Breast epithelium (tissue), 4 donors: ENCODE results near the gene CNTN1. TPM values are rescaled to one million over a fixed set of nuclear protein-coding genes. Genes with fewer than 3 reads are reported as not detected.

ENCODE experiments used
- DNase-seq, 2 donors: peaks; one replicate each; pipeline ENCODE4 v3.0.0-alpha.2; 2019; ENCODE audit warnings: low spot score in 2 of 2
- H3K27ac ChIP-seq, 2 donors: fragments of 200-600 bp; sonication (generic) in 1 of 2; one replicate each; pipeline ENCODE4 v1.5.1; 2016 to 2019; ENCODE audit warnings: mild to moderate bottlenecking in 1 of 2
- H3K27me3 ChIP-seq, 2 donors: fragments of 200-600 bp; sonication (generic) in 1 of 2; one replicate each; pipeline versions ENCODE4 v1.5.1 to v1.6.0; 2017 to 2019; ENCODE audit warnings: control low read depth in 1 of 2, mild to moderate bottlenecking in 1 of 2
- H3K36me3 ChIP-seq: fragments of 200-600 bp; one replicate; pipeline ENCODE4 v1.5.1; 2019
- H3K4me1 ChIP-seq, 2 donors: fragments of 200-600 bp; sonication (generic); one replicate each; pipeline ENCODE4 v1.5.1; 2016 to 2019; ENCODE audit warnings: control low read depth in 1 of 2
- H3K4me3 ChIP-seq, 3 donors: fragments of 200-600 bp; sonication (generic); 1 replicate in 2 of 3; 2 replicates in 1 of 3; pipeline ENCODE4 v1.5.1; 2016 to 2019; ENCODE audit warnings: mild to moderate bottlenecking in 3 of 3, moderate library complexity in 2 of 3
- H3K9me3 ChIP-seq, 2 donors: fragments of 200-600 bp; sonication (generic) in 1 of 2; one replicate each; pipeline ENCODE4 v1.5.1; 2016 to 2019; ENCODE audit warnings: control low read depth in 1 of 2
- POLR2A ChIP-seq: fragments of 450-650 bp; IDR thresholded peaks from one replicate; pipeline ENCODE4 v1.6.1; 2016; ENCODE audit warnings: antibody characterized with exemption, mild to moderate bottlenecking, moderate library complexity
- POLR2AphosphoS5 ChIP-seq, 3 donors: sonication (generic); formaldehyde crosslinking; IDR thresholded peaks; one replicate each; pipeline ENCODE4 v1.6.1; 2017; ENCODE audit warnings: antibody characterized with exemption in 3 of 3
- intact Hi-C: fragments of 100-400 bp; cut with DNase I; formaldehyde crosslinking; loops from one replicate; pipeline ENCODE4 v1.15.1; 2023; ENCODE audit warnings: low total_unique reads
- total RNA-seq, 3 donors: library from RNA; depleted of rRNA; stranded (reverse); fragments of >200 nt; gene quantifications; one replicate each; pipeline ENCODE4 v1.1.0, GENCODE V29; 2016
- TF ChIP-seq, protein P1 (sequence below), 3 donors: fragments of 450-650 bp; IDR thresholded peaks; one replicate each; pipeline ENCODE4 v1.5.1; 2016 to 2017; ENCODE audit warnings: antibody characterized with exemption in 3 of 3, mild to moderate bottlenecking in 3 of 3, moderate library complexity in 3 of 3

Gene CNTN1
- total RNA-seq, 3 donors from 2014 or later = 1.1 to 16.4 (median 7.2) TPM

- Histone ChIP-seq H3K27ac (no peak overlapping the region), H3K36me3 (no peaks in the 10 kb centered on the region), H3K4me1 (no peaks in the 10 kb centered on the region), H3K27me3 (no peaks in the 10 kb centered on the region), H3K9me3 (no peaks in the 10 kb centered on the region), H3K4me3 (no peak overlapping the region)
- intact Hi-C loops = no loop called here
- TF ChIP-seq POLR2A (no peak), POLR2AphosphoS5 (IDR thresholded peaks at IDR 0.05) (no peak)
- TF ChIP-seq, protein P1, sequence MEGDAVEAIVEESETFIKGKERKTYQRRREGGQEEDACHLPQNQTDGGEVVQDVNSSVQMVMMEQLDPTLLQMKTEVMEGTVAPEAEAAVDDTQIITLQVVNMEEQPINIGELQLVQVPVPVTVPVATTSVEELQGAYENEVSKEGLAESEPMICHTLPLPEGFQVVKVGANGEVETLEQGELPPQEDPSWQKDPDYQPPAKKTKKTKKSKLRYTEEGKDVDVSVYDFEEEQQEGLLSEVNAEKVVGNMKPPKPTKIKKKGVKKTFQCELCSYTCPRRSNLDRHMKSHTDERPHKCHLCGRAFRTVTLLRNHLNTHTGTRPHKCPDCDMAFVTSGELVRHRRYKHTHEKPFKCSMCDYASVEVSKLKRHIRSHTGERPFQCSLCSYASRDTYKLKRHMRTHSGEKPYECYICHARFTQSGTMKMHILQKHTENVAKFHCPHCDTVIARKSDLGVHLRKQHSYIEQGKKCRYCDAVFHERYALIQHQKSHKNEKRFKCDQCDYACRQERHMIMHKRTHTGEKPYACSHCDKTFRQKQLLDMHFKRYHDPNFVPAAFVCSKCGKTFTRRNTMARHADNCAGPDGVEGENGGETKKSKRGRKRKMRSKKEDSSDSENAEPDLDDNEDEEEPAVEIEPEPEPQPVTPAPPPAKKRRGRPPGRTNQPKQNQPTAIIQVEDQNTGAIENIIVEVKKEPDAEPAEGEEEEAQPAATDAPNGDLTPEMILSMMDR (IDR thresholded peaks at IDR 0.05) = no peak
- no peak for DNase-seq
Observed at GRCh38 chr12:40959041-40959440, 266.8 kb downstream of the CNTN1 start.

DNA sequence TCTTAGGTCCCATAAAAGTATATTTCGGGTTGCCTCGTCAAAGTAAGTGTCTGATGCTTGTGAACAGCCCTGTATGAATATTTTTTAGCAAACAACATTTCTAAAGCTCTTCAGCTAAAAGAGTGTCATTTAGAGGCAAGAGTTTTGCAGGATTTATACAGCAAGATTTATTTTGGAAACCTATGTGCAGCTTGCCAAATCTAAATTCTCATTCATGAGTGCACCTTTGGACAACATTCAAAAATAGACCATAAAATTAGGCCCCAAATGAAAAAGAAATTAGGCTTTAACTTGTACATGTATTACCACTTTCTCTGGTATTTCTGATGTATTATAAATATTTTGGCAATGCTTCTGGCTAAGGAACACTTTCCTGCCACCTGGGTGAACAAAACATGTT lies 271.5 kb downstream of the CNTN1 start:
- H3K36me3 ChIP-seq = no peaks in the 10 kb centered on the region
- H3K4me3 ChIP-seq = no peak overlapping the region
- H3K4me1 ChIP-seq = no peaks in the 10 kb centered on the region
- H3K27me3 ChIP-seq = no peaks in the 10 kb centered on the region
- no peaks in the 10 kb centered on the region for H3K9me3 ChIP-seq
- no peak for DNase-seq
- intact Hi-C loops = no loop called here
- no peak overlapping the region for H3K27ac ChIP-seq
- TF ChIP-seq POLR2AphosphoS5 (IDR thresholded peaks at IDR 0.05) = no peak

- intact Hi-C loops = no loop called here
- DNase-seq = no peak
- Histone ChIP-seq H3K36me3 (no peaks in the 10 kb centered on the region), H3K9me3 (no peaks in the 10 kb centered on the region), H3K4me3 (no peak overlapping the region), H3K4me1 (no peaks in the 10 kb centered on the region), H3K27me3 (no peaks in the 10 kb centered on the region), H3K27ac (no peak overlapping the region)
- no peak for TF ChIP-seq POLR2AphosphoS5 (IDR thresholded peaks at IDR 0.05)
- TF ChIP-seq POLR2A = no peak
- TF ChIP-seq, protein P1 (IDR thresholded peaks at IDR 0.05) = no peak
Observed at GRCh38 chr12:40969796-40970195, 277.6 kb downstream of the CNTN1 start.

GRCh38 chr12:40970320-40970907 lies 278.2 kb downstream of the CNTN1 start:
- no peak for TF ChIP-seq POLR2AphosphoS5 (IDR thresholded peaks at IDR 0.05)
- TF ChIP-seq, protein P1 (IDR thresholded peaks at IDR 0.05) = no peak
- TF ChIP-seq POLR2A = no peak
- Histone ChIP-seq H3K36me3 (no peaks in the 10 kb centered on the region), H3K4me3 (no peak overlapping the region)

GRCh38 chr12:40971911-40972310 lies 279.7 kb downstream of the CNTN1 start:
- no peak overlapping the region for H3K27ac ChIP-seq
- H3K9me3 ChIP-seq = no peaks in the 10 kb centered on the region
- no peak for DNase-seq
- intact Hi-C loops = no loop called here
- no peaks in the 10 kb centered on the region for H3K27me3 ChIP-seq
- no peak for TF ChIP-seq POLR2A
- no peak for TF ChIP-seq POLR2AphosphoS5 (IDR thresholded peaks at IDR 0.05)
- TF ChIP-seq, protein P1 (IDR thresholded peaks at IDR 0.05) = no peak
- H3K36me3 ChIP-seq = no peaks in the 10 kb centered on the region
- H3K4me1 ChIP-seq = no peaks in the 10 kb centered on the region
- no peak overlapping the region for H3K4me3 ChIP-seq

More at GRCh38 chr12:40970320-40970907, 278.2 kb downstream of the CNTN1 start:
- Histone ChIP-seq H3K9me3 (no peaks in the 10 kb centered on the region), H3K27ac (no peak overlapping the region), H3K27me3 (no peaks in the 10 kb centered on the region), H3K4me1 (no peaks in the 10 kb centered on the region)
- intact Hi-C loops = no loop called here
- DNase-seq = no peak
